Breast epithelium (tissue), 4 donors: ENCODE results near the gene CCK. TPM values are rescaled to one million over a fixed set of nuclear protein-coding genes. Genes with fewer than 3 reads are reported as not detected.
A peak's percentile ranks its signal among the peaks of the same experiment; 100 is the strongest.

Experiments used
- DNase-seq, 2 donors: peaks; one replicate each; pipeline ENCODE4 v3.0.0-alpha.2; 2019; ENCODE audit warnings: low spot score in 2 of 2
- H3K27ac ChIP-seq, 2 donors: fragments of 200-600 bp; sonication (generic) in 1 of 2; one replicate each; pipeline ENCODE4 v1.5.1; 2016 to 2019; ENCODE audit warnings: mild to moderate bottlenecking in 1 of 2
- H3K27me3 ChIP-seq, 2 donors: fragments of 200-600 bp; sonication (generic) in 1 of 2; one replicate each; pipeline versions ENCODE4 v1.5.1 to v1.6.0; 2017 to 2019; ENCODE audit warnings: control low read depth in 1 of 2, mild to moderate bottlenecking in 1 of 2
- H3K36me3 ChIP-seq: fragments of 200-600 bp; one replicate; pipeline ENCODE4 v1.5.1; 2019
- H3K4me1 ChIP-seq, 2 donors: fragments of 200-600 bp; sonication (generic); one replicate each; pipeline ENCODE4 v1.5.1; 2016 to 2019; ENCODE audit warnings: control low read depth in 1 of 2
- H3K4me3 ChIP-seq, 3 donors: fragments of 200-600 bp; sonication (generic); 1 replicate in 2 of 3; 2 replicates in 1 of 3; pipeline ENCODE4 v1.5.1; 2016 to 2019; ENCODE audit warnings: mild to moderate bottlenecking in 3 of 3, moderate library complexity in 2 of 3
- H3K9me3 ChIP-seq, 2 donors: fragments of 200-600 bp; sonication (generic) in 1 of 2; one replicate each; pipeline ENCODE4 v1.5.1; 2016 to 2019; ENCODE audit warnings: control low read depth in 1 of 2
- POLR2A ChIP-seq: fragments of 450-650 bp; IDR thresholded peaks from one replicate; pipeline ENCODE4 v1.6.1; 2016; ENCODE audit warnings: antibody characterized with exemption, mild to moderate bottlenecking, moderate library complexity
- POLR2AphosphoS5 ChIP-seq, 3 donors: sonication (generic); formaldehyde crosslinking; IDR thresholded peaks; one replicate each; pipeline ENCODE4 v1.6.1; 2017; ENCODE audit warnings: antibody characterized with exemption in 3 of 3
- intact Hi-C: fragments of 100-400 bp; cut with DNase I; formaldehyde crosslinking; loops from one replicate; pipeline ENCODE4 v1.15.1; 2023; ENCODE audit warnings: low total_unique reads
- total RNA-seq, 3 donors: library from RNA; depleted of rRNA; stranded (reverse); fragments of >200 nt; gene quantifications; one replicate each; pipeline ENCODE4 v1.1.0, GENCODE V29; 2016
- TF ChIP-seq, protein P1 (sequence below), 3 donors: fragments of 450-650 bp; IDR thresholded peaks; one replicate each; pipeline ENCODE4 v1.5.1; 2016 to 2017; ENCODE audit warnings: antibody characterized with exemption in 3 of 3, mild to moderate bottlenecking in 3 of 3, moderate library complexity in 3 of 3

The CCK gene
- total RNA-seq, 3 donors from 2014 or later: not detected

DNA sequence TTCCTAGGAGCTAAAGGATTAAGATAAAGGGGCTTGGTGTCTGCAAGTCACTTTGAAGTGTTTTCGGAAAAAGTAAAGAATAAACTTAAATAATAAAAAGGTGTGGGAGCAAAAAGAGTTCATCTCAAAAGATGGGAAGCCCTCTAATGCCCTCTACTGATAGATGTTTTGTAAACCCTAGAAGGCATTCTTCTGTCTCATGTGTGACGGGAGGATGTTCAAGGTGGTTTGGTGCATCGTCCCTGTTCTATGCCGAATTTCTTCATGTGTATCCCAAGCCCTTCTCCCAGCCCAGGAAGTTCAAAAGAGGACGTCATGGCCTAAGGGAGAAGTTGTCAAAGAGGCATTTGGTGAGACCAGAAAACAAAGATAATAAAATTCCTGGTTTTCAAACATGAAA lies 37.2 kb downstream of the CCK start:
- intact Hi-C loops: no loop called here

GRCh38 chr3:42226470-42227425 lies 39.2 kb downstream of the CCK start:
- intact Hi-C loops: no loop called here

More for the DNA sequence above, 37.2 kb downstream of the CCK start:
- Histone ChIP-seq H3K27ac (no peak overlapping the region), H3K27me3 (no peaks in the 10 kb centered on the region), H3K4me1 (no peaks in the 10 kb centered on the region), H3K36me3 (no peaks in the 10 kb centered on the region), H3K9me3 (no peaks in the 10 kb centered on the region), H3K4me3 (no peak overlapping the region)
- no peak for DNase-seq
- TF ChIP-seq POLR2AphosphoS5 (IDR thresholded peaks at IDR 0.05): no peak
- TF ChIP-seq POLR2A: no peak
- TF ChIP-seq, protein P1, sequence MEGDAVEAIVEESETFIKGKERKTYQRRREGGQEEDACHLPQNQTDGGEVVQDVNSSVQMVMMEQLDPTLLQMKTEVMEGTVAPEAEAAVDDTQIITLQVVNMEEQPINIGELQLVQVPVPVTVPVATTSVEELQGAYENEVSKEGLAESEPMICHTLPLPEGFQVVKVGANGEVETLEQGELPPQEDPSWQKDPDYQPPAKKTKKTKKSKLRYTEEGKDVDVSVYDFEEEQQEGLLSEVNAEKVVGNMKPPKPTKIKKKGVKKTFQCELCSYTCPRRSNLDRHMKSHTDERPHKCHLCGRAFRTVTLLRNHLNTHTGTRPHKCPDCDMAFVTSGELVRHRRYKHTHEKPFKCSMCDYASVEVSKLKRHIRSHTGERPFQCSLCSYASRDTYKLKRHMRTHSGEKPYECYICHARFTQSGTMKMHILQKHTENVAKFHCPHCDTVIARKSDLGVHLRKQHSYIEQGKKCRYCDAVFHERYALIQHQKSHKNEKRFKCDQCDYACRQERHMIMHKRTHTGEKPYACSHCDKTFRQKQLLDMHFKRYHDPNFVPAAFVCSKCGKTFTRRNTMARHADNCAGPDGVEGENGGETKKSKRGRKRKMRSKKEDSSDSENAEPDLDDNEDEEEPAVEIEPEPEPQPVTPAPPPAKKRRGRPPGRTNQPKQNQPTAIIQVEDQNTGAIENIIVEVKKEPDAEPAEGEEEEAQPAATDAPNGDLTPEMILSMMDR (IDR thresholded peaks at IDR 0.05): peak in 1 of 3 donors; percentile 14

DNA sequence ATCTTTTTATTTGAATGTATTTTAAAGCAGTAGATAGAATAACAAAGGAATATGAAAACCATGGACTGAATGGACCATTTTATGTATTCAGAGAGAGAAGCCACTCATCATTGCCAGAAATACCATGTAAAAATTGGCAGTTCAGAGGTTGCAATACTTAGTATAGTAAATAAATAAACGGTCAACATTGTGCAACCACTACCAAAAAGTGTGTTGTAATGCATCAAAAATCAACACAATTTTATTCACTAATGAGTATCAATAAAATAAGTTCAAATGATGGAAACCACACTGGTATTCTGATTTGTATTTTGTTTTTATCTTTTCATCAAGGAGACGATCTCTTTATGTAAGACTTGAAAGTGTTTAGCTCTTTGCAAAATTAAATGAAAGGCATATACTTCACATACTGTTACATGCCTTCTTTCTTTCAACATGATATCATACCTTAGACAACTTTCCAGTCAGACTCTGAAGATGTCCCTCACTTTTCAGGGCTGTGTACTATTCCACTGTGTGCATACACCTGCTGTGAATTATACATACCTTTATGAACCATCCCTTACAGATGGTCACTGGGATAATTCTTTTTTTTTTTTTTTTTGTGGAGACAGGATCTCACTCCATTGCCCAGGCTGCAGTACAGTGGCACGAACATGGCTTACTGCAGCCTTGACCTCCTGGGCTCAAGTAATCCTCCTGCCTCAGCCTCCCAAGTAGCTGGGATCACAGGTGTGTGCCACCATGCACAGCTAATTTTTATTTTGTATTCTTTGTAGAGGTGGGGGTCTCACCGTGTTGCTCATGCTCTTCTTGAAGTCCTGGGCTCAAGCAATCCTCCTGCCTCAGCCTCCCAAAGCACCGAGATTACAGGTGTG lies 40.3 kb downstream of the CCK start:
- intact Hi-C loops: no loop called here
- H3K9me3 ChIP-seq: no peaks in the 10 kb centered on the region
- H3K4me3 ChIP-seq: no peak overlapping the region
- H3K36me3 ChIP-seq: no peaks in the 10 kb centered on the region
- no peak for TF ChIP-seq POLR2AphosphoS5 (IDR thresholded peaks at IDR 0.05)
- DNase-seq: no peak
- H3K4me1 ChIP-seq: no peaks in the 10 kb centered on the region
- H3K27ac ChIP-seq: no peak overlapping the region
- H3K27me3 ChIP-seq: no peaks in the 10 kb centered on the region

More at GRCh38 chr3:42226470-42227425, 39.2 kb downstream of the CCK start:
- Histone ChIP-seq H3K4me1 (no peaks in the 10 kb centered on the region), H3K27me3 (no peaks in the 10 kb centered on the region), H3K27ac (no peak overlapping the region), H3K9me3 (no peaks in the 10 kb centered on the region), H3K36me3 (no peaks in the 10 kb centered on the region), H3K4me3 (no peak overlapping the region)
- DNase-seq: no peak
- no peak for TF ChIP-seq POLR2A
- TF ChIP-seq, protein P1 (IDR thresholded peaks at IDR 0.05): no peak

DNA sequence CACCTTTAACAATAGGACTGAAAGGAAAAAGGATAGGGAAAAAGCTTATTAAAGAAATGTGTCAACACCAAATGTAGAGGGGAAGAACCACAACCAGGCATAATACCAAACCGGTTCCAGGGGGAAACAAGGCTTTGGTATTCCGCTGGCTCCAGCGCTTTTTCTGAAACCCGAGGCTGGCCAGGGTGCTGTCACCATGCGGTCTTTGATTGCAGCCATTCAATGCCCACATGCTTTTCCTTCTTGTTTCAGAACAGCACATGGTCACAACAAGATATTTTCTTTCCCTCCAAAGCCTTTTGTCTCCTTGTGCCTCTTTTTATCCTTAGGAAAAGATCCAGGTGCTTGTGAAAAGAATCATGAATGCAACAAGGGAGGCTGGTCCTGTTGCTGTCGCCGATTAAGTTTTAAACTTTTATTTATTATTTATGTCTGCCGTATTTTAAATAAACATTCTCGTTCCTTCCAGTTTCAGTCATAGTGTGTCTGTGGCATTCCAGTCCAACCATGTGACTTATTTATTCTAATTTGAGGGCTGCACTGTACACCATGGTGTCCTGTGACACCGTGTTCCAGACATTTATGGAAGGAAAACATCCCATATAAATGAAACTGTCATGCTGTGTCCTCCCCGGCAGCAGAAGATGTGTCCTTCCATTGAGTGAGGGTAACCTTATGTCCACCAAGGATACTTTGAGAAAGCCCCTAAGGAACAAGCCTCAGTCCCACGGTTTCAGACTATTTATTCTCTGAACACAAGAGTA lies 41.1 kb downstream of the CCK start:
- Histone ChIP-seq H3K36me3 (no peaks in the 10 kb centered on the region), H3K27ac (no peak overlapping the region), H3K27me3 (no peaks in the 10 kb centered on the region), H3K9me3 (no peaks in the 10 kb centered on the region), H3K4me1 (no peaks in the 10 kb centered on the region), H3K4me3 (no peak overlapping the region)
- no peak for DNase-seq
- intact Hi-C loops: no loop called here
- TF ChIP-seq POLR2A (no peak), POLR2AphosphoS5 (IDR thresholded peaks at IDR 0.05) (no peak)
- TF ChIP-seq, protein P1 (IDR thresholded peaks at IDR 0.05): no peak

DNA sequence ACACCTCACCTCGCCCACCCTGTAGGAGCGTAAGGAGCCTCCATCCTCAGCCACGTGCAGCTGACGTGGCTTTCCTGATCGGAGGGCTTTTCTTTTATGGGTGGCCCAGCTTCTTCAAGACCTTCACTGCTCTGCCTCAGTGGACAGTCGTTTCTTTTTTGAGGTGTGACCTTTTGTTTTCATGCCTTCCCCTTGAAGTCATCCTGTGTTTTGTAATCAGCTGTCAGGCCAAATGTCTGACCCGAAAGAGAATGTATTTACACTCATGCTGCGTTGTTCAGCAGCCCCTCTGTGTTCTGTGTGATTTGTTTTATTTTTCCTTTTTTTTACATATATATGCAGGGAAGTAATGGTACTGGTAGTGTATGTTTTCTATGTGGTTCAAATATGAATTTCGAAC lies 41.8 kb downstream of the CCK start:
- Histone ChIP-seq H3K36me3 (no peaks in the 10 kb centered on the region), H3K4me1 (no peaks in the 10 kb centered on the region), H3K4me3 (no peak overlapping the region), H3K27ac (no peak overlapping the region), H3K27me3 (no peaks in the 10 kb centered on the region), H3K9me3 (no peaks in the 10 kb centered on the region)
- TF ChIP-seq, protein P1 (IDR thresholded peaks at IDR 0.05): no peak
- TF ChIP-seq POLR2AphosphoS5 (IDR thresholded peaks at IDR 0.05) (no peak), POLR2A (no peak)
- DNase-seq: no peak
- intact Hi-C loops: no loop called here
